GM21717 (cell line): ENCODE results near the gene ACSF3.

Experiments used
- ATAC-seq: cut with Tn5 transposase; IDR thresholded peaks from one replicate; pipeline ENCODE4 v1.9.1; 2021; ENCODE audit warnings: mild to moderate bottlenecking, moderate library complexity; ENCODE audit not compliant: unreplicated experiment

Gene ACSF3

DNA sequence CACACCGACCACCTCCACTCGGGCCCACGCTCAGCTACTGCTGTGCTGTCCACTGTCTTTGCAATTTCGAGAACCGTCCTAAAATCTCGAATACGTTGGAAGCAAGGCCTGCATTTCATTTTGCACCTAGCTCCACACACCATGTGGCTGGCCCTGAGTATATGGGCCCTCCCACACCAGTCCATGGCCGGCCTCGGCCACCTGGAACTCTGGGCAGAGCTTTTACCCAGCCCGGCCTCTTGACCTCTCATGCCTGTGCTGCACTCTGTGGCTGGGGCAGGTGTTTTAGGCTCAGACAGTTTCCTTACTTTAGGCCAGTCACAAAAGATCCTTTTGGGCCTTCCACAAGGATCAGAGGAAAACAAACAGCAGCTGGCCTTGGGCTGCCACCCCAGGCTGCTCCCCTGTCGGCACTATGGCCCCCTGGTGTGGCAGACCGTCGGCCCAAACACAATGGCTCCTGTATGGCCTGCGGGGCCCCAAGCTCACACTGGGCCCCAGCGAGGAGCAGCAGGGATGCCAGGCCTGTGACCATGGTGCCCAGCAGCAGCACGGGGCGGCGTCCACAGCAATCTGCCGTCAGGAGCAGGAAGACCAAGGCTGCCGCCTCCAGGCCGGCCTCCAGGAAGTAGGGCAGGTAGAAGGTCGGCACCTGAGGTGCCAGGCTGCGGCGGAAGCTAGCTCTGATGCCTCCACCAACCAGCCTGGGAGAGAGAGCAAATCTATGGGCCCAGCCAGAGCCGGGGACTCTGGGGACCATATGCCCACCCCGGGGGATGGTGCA lies 104.2 kb downstream of the ACSF3 start:
- ATAC-seq, result no peak

DNA sequence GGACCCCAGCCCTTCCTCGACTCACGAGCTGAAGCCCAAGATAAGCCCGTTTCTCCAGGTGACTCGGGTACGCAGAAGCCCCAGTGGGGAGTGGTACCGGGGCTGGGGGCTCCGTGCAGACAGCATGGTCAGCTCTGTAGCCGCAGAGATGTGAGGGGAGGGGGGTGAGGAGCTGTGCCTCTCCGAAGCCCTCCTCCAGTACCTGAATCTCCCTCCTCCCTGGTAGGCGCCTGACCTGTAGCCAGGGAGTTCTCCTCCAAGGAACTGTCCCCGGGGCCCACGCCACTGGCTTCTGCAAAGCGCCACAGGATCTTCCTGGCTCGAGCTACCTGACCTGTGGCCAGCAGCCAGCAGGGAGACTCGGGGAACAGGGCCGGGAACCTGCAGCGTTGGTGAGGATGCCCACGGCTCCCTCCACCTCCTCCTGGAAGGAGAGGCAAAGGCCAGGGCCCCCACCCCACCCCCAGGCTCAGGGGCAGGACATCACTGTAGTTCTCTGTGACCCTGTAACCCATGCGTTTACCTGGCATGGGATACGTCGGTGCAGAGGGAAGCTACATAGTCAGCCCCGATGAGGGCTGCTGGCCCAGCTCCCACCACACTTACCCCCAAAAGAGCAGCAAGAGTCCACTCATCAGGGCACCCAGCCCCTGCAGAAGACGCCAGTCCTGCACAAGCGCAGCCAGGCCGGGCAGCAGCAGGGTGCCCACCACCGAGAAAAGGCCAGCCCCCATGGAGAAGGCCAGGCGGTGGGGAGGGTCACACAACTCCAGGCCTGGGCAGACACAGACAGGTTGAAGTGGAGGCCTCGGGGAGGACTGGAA lies 105.0 kb downstream of the ACSF3 start:
- no peak for ATAC-seq

DNA sequence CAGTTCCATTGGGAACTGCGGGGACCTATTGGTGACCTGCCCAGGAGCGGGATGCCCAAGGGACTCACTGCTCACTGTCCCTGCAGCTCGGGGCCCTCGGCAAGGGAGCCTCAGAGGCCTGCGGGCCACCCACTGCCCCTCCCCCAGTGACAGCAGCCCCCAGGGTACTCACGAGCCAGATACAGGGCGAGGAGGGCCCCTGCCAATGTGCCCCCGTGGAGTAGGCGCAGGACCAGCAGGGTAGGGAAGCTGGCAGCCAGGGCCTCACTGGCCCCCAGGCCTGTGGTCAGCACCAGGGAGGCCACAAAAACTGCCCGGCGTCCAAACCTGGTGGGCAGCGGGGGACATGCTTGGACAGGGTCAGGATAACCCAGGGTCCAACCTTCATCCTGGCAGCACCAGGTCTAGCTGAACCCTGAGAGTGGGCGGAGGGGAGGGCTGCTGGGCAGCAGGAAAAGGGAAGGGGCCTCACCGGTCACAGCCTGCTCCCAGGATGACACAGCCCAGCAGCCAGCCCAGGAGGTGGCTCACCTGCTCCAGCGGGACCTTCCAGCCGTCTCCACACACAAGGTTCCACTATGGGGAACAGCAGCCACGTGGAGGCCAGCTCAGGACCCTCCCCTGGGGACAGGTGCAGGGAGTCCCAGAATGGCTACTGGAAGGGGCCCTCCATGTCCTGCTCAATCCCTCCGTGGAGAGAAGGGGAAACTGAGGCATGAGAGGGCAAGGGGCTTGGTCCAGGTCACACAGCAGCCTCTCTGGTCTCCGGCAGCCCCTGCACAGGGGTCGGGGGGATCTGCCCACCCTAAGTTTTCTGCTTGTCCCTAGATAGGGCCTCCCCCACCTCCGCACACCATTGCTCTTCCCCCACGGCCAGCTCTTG lies 105.8 kb downstream of the ACSF3 start:
- no peak for ATAC-seq

DNA sequence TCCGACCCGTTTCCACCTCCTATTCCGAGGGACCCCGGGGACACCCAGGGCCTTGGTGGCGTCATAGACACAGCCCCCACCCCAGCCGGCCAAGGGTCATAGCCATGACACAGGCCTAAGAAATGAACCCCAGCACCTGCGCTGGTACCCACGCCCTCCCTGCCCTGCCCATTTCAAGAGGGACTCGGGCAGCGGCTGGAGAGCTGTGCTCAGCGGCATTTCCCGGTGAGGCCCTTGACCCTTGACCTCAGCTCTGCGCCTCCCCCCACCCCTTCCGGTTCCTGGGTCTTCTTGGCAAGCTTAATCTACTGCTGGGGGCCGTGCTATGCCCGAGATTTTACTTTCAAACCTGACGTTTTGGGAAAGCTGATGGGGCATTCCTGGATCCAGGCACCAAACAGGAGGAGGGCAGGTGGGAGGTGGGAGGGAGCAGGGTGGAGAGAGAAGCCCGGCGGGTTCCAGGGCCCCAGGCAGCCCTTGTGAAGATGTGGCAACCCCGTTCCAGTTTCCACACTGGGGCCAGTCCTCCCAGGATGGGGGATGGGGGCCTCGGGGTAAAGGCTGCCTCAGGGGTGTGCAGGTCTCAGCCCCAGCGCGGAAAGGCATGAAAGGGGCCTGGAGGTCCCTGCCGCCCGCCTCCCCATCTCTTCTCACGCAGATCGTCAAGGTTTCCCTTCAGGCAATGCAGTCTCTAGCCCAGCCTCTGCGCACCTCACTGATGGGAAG lies 106.6 kb downstream of the ACSF3 start, which contains the start of gene SLC22A31:
SLC22A31 (minus strand) TSS at position 414 of the 726 bp plus-strand sequence; CDS start at position 378, 36 bp downstream.
- ATAC-seq, result no peak

DNA sequence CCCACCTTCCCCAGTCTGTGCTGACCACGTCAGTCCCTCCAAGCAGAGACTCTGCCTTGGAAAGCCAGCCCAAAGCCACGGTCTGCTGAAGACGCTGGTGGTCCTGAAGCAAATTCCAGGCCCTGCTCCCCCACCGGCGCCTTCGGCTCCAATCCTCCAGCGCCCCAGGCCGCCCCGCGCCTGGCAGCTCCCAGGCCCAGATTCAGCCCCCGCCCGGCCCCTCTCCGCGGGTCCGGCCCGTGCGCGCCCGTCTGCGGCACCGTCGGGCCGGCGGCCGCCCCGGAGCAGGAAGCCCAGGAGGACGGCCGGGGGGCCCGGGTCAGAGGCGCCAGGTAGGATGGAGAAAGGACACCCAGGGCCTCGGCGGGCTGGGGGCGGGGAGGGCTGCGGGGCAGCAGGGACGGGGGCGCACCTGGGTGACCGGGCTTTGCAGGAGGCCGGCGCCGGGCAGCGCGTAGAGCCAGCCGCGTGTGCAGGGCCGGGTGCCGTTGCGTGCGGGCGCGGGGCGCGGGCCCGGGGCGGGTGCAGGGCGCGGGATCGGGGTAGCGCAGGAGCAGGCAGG lies 107.3 kb downstream of the ACSF3 start:
- no peak for ATAC-seq

DNA sequence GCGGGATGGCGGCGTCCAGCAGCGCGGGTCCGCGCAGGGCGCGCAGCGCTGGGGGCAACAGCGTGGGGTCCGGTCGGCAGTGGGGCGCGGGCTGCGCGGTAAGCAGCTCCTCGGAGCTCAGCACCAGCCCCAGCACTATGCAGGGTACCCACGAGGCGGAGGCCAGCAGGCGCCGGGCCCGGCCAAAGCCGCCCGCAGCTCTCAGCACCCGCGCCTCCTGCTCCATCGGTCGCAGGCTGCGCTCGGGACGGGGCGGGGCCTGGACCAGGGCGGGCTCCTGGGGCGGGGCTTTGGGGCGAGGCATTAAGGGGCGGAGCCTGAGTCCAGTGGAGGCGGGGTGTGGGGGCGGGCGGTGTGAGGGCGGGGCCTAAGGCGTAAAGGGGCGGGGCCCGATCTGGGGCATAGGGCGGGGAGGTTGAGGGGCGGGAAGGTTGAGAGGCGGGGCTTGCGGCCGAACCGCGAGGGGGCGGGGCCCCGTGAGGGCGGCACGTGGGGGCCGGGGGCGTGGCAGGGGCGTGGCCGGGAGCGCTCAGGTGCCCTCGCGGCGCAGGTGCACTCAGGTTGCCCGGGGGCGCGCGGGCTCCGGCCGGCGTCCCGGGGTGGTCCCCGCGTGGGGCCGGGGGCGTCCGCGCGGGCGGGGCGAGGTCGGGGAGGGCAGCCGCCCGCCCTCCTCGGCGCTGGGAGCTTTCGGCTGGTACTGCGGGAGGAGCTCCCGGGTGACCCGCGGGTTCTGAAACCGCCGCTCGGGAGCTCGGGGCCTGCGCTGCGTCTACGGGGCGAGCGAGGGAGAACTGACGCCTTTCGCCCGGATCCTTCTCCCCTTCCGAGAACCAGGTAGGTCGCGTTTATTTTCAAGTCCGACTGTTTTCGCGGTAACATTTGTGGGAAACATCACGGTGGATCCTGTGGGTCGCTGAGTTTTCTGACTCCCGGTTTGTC lies 108.1 kb downstream of the ACSF3 start:
- ATAC-seq, result no peak

DNA sequence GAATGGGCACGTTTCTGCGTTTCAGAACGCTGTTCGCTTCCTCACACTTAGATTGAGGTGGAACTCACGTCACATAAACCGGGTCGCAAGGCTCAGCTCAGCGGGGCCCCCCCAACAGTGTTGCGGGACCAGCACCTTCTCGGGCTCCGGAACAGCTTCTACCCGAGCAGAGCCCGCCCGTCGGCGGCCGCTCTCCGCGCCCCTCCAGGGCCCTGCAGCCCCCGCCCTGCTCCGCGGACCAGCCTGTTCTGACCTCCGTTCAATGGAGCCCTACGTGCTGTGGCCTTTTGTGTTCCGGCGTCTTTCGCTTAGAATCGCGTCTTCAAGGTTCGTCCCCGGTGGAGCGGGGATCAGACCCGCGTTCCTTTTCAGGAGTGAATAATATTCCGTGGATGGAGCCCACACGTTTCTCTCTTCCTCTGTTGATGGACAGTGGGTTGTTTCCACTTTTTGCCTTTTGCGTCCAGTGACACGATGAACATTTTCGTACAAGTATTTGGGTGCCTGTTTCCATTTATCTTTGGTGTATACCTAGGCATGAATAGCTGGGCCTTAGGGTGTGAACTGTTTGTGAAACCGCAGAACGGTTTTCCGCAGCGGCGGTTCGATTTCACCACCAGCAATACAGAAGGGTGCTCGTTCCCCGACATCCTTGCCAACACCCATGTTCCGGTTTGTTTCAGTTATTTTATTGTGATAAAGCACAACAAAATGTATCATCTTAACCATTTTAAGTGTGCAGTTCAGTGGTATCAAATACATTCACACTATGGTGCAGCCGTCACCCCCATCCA lies 109.0 kb downstream of the ACSF3 start:
- no peak for ATAC-seq
